ENCODE data around the gene GFRAL. TPM values are rescaled to one million over a fixed set of nuclear protein-coding genes. Genes with fewer than 3 reads are reported as not detected.

Gene GFRAL
- total RNA-seq, 1 experiment from 2014 or later: not detected

DNA sequence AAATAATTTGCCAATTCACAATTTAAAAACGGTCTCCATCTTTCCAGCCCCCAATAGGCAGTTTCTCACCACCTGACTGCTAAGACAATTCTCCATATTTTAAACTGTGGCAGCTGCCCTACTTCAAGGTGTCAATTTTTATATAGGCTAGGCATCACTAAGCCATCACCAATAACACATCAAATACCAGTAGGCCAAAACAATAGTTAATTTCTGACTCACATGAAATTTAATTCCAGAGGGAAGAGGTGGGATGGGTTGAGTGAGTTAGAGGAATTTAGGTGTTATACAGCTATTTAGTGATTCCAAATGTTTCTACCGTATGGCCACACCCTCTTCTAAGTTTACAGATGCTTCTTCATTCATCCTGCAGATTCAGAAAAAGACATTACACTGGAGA lies 49.9 kb downstream of the GFRAL start:
- Mint-ChIP-seq H3K27me3 (ENCODE audit: low read depth) (no peaks in the 10 kb centered on the region), H3K9me3 (no peaks in the 10 kb centered on the region), H3K36me3 (ENCODE audit: insufficient read depth in 1 of 3, low read depth in 3 of 3) (no peaks in the 10 kb centered on the region), H3K27ac (no peak overlapping the region), H3K4me3 (no peak overlapping the region), H3K4me1 (no peaks in the 10 kb centered on the region)
- Histone ChIP-seq H3K79me1 (ENCODE audit: insufficient read depth, low read depth, low read length, poor library complexity, severe bottlenecking) (no peaks in the 10 kb centered on the region), H2BK12ac (ENCODE audit: insufficient read length, low read depth, low read length) (no peak overlapping the region), H3K4ac (ENCODE audit: low read depth, low read length) (no peak overlapping the region), H3K79me2 (ENCODE audit: insufficient read depth, low read length) (no peaks in the 10 kb centered on the region), H3K14ac (ENCODE audit: insufficient read depth, low read length) (no peak overlapping the region), H2AFZ (ENCODE audit: low read length) (no peak overlapping the region), H3K23ac (ENCODE audit: insufficient read length, low read depth, low read length) (no peak overlapping the region), H3T11ph (ENCODE audit: low read length) (no peak overlapping the region), H3K18ac (ENCODE audit: insufficient read length, low read depth, low read length) (no peak overlapping the region), H3K9me3 (ENCODE audit: control insufficient read depth, low read depth, low read length) (no peaks in the 10 kb centered on the region), H2BK15ac (ENCODE audit: low read depth, low read length) (no peak overlapping the region), H3K27ac (ENCODE audit: insufficient read length, low read depth, low read length) (no peak overlapping the region), H4K91ac (ENCODE audit: insufficient read length, low read depth, low read length) (no peak overlapping the region), H4K5ac (ENCODE audit: insufficient read length, low read depth, low read length) (no peak overlapping the region), H3K23me2 (ENCODE audit: insufficient read length, low read depth, low read length, poor library complexity, severe bottlenecking) (no peaks in the 10 kb centered on the region), H3K4me2 (ENCODE audit: insufficient read depth, insufficient read length, low read length) (no peak overlapping the region), H2BK20ac (ENCODE audit: low read depth, low read length, poor library complexity, severe bottlenecking) (no peak overlapping the region), H3K56ac (ENCODE audit: insufficient read length, low read depth, low read length) (no peak overlapping the region), H2BK5ac (ENCODE audit: insufficient read length, low read length) (no peak overlapping the region), H3K4me1 (ENCODE audit: insufficient read depth, low read length) (no peaks in the 10 kb centered on the region), H3K27me3 (ENCODE audit: insufficient read depth, low read length) (no peaks in the 10 kb centered on the region), H2AK5ac (ENCODE audit: insufficient read length, low read length) (no peak overlapping the region), H4K8ac (replicated peaks; ENCODE audit: insufficient read length, low read depth, low read length) (no peak overlapping the region), H4K20me1 (ENCODE audit: control insufficient read depth, insufficient read depth, insufficient read length) (no peaks in the 10 kb centered on the region), H2BK120ac (ENCODE audit: low read depth, low read length, poor library complexity, severe bottlenecking) (no peak overlapping the region), H3K9ac (ENCODE audit: extremely low read depth, insufficient read length, low read length) (no peak overlapping the region)
- TF ChIP-seq, protein P1, sequence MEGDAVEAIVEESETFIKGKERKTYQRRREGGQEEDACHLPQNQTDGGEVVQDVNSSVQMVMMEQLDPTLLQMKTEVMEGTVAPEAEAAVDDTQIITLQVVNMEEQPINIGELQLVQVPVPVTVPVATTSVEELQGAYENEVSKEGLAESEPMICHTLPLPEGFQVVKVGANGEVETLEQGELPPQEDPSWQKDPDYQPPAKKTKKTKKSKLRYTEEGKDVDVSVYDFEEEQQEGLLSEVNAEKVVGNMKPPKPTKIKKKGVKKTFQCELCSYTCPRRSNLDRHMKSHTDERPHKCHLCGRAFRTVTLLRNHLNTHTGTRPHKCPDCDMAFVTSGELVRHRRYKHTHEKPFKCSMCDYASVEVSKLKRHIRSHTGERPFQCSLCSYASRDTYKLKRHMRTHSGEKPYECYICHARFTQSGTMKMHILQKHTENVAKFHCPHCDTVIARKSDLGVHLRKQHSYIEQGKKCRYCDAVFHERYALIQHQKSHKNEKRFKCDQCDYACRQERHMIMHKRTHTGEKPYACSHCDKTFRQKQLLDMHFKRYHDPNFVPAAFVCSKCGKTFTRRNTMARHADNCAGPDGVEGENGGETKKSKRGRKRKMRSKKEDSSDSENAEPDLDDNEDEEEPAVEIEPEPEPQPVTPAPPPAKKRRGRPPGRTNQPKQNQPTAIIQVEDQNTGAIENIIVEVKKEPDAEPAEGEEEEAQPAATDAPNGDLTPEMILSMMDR (conservative IDR thresholded peaks at IDR 0.05): no peak
- WGBS (ENCODE audit: extremely low coverage, insufficient read length, low lambda C conversion rate): no CpG with 5 or more reads among the region's 2 CpGs
- no peak for DNase-seq

Data from H9 (cell line).